K562 (cell line): ENCODE measurements around the gene TMEM255A. TPM values are rescaled to one million over a fixed set of nuclear protein-coding genes. Genes with fewer than 3 reads are reported as not detected.

Source experiments
- ATAC-seq: fragments of 200-7000 bp; cut with Tn5 transposase; 3 replicates; pipeline ENCODE4 v1.9.1; 2020; ENCODE audit warnings: moderate library complexity
- BruUV-seq: library from RNA; stranded (reverse); fragments of 400-500 nt; replicated peaks from 2 replicates; lab custom pipeline; 2021; lab: Mats Ljungman, UMichigan
- CTCF ChIA-PET: fragments of 300-600 bp; formaldehyde crosslinking; extraction: SDS; loops from one replicate; lab custom pipeline; 2021; ENCODE audit warnings: low intra/inter-chr PET ratio; lab: Yijun Ruan, JAX
- POLR2A ChIA-PET: fragments of 300-600, 350-650 bp; sonication (Branson Sonifier 250); formaldehyde crosslinking; extraction: SDS; loops from one replicate; lab custom pipeline; 2021; ENCODE audit warnings: antibody characterized with exemption, inconsistent platforms; lab: Yijun Ruan, JAX
- DNase-seq, 4 experiments: peaks; one replicate each; pipeline versions ENCODE4 v3.0.0 to v3.0.0-alpha.2; 2011 to 2018; ENCODE audit warnings: low spot score in 3 of 4, mixed read lengths in 3 of 4; ENCODE audit errors: extremely low read depth in 1 of 4
- FAIRE-seq: peaks from 2 replicates; lab custom pipeline; 2011; peaks lifted over from hg19 to GRCh38; lab: Jason Lieb, UNC
- H2AFZ ChIP-seq: 2 replicates; pipeline ENCODE4 v1.6.0; 2011; ENCODE audit warnings: low read depth, low read length, control low read depth, inconsistent platforms
- H3K27ac ChIP-seq: fragments of 200-600 bp; 3 replicates; pipeline ENCODE4 v1.8.0; 2011; ENCODE audit warnings: low read depth, mild to moderate bottlenecking, control low read depth, inconsistent platforms, low read length, moderate library complexity, mixed read lengths; ENCODE audit errors: extremely low read depth
- H3K27me3 ChIP-seq, 2 experiments: fragments of 300-600 bp in 1 of 2; 2 replicates in 1 of 2; 3 replicates in 1 of 2; pipeline versions ENCODE4 v1.6.0 to v1.8.0; 2011; ENCODE audit warnings: inconsistent platforms in 2 of 2, low read length in 2 of 2, mild to moderate bottlenecking in 1 of 2, mixed read lengths in 1 of 2, moderate library complexity in 1 of 2; ENCODE audit not compliant: control insufficient read depth in 2 of 2, insufficient read depth in 2 of 2
- H3K36me3 ChIP-seq: fragments of 300-600 bp; 3 replicates; pipeline ENCODE4 v1.8.0; 2011; ENCODE audit warnings: mild to moderate bottlenecking, low read length, inconsistent platforms; ENCODE audit not compliant: control insufficient read depth, insufficient read depth
- H3K4me1 ChIP-seq, 2 experiments: fragments of 200-600 bp in 1 of 2; replicated peaks in 1 of 2; 2 replicates in 1 of 2; 3 replicates in 1 of 2; pipeline versions ENCODE4 v1.5.1 to v1.8.0; 2011; ENCODE audit warnings: inconsistent platforms in 2 of 2, low read length in 2 of 2, mild to moderate bottlenecking in 1 of 2, mixed read lengths in 1 of 2, moderate library complexity in 1 of 2; ENCODE audit not compliant: control insufficient read depth in 2 of 2, insufficient read depth in 2 of 2
- H3K4me2 ChIP-seq: 2 replicates; pipeline ENCODE4 v1.6.1; 2011; ENCODE audit warnings: low read length, control low read depth, inconsistent platforms, mixed read lengths; ENCODE audit not compliant: insufficient read depth
- H3K4me3 ChIP-seq: fragments of 200-600 bp; sonication (generic), shearing (Covaris generic); 2 replicates; pipeline ENCODE4 v1.5.1; 2016; ENCODE audit warnings: control low read depth, inconsistent platforms
- H3K79me2 ChIP-seq: fragments of 200-600 bp; 3 replicates; pipeline ENCODE4 v1.8.0; 2011; ENCODE audit warnings: low read length, inconsistent platforms; ENCODE audit not compliant: control insufficient read depth, insufficient read depth
- H3K9ac ChIP-seq, 2 experiments: 2 replicates each; pipeline versions ENCODE4 v1.6.0 to v1.6.1; 2011; ENCODE audit warnings: low read depth in 2 of 2, low read length in 2 of 2, control low read depth in 1 of 2, inconsistent platforms in 1 of 2, mild to moderate bottlenecking in 1 of 2, mixed read lengths in 1 of 2; ENCODE audit not compliant: insufficient read depth in 1 of 2
- H3K9me1 ChIP-seq: one replicate; pipeline ENCODE4 v1.6.0; 2011; ENCODE audit warnings: inconsistent platforms, mild to moderate bottlenecking, low read length, moderate library complexity; ENCODE audit not compliant: control insufficient read depth, insufficient read depth
- H3K9me3 ChIP-seq: replicated peaks from 2 replicates; pipeline ENCODE4 v1.5.1; 2011; ENCODE audit warnings: low read depth, low read length, inconsistent platforms; ENCODE audit not compliant: control insufficient read depth, insufficient read depth
- H4K20me1 ChIP-seq: replicated peaks from 2 replicates; pipeline ENCODE4 v1.6.1; 2011; ENCODE audit warnings: low read length, inconsistent platforms, mixed read lengths; ENCODE audit not compliant: control insufficient read depth, insufficient read depth
- ARID1B ChIP-seq: fragments of 450-650 bp; IDR thresholded peaks from 2 replicates; pipeline ENCODE4 v1.6.1; 2016; ENCODE audit warnings: antibody characterized with exemption, mild to moderate bottlenecking, inconsistent platforms
- ATF1 ChIP-seq, 2 experiments: fragments of 450-650 bp in 1 of 2; IDR thresholded peaks; 2 replicates each; pipeline ENCODE4 v1.6.1; 2016; ENCODE audit warnings: missing compliant biosample characterization in 1 of 2, missing genetic modification characterization in 1 of 2
- CBX3 ChIP-seq, 2 experiments: IDR thresholded peaks; 1 replicate in 1 of 2; 2 replicates in 1 of 2; pipeline ENCODE4 v1.6.1; 2012; ENCODE audit warnings: inconsistent platforms in 2 of 2, low read length in 2 of 2, borderline replicate concordance in 1 of 2, control low read depth in 1 of 2
- CEBPZ ChIP-seq: fragments of 150-350 bp; IDR thresholded peaks from 2 replicates; pipeline ENCODE4 v1.6.1; 2014; ENCODE audit warnings: low read depth, mild to moderate bottlenecking, low read length, borderline replicate concordance
- DEAF1 ChIP-seq: fragments of 450-650 bp; formaldehyde crosslinking; IDR thresholded peaks from 2 replicates; pipeline ENCODE4 v1.4.0; 2020; ENCODE audit warnings: mild to moderate bottlenecking, moderate library complexity
- MAFG ChIP-seq: fragments of 450-650 bp; conservative IDR thresholded peaks from 2 replicates; pipeline ENCODE4 v1.6.1; 2016; ENCODE audit warnings: missing genetic modification characterization, missing compliant biosample characterization
- NCOA6 ChIP-seq: fragments of 450-650 bp; IDR thresholded peaks from 2 replicates; pipeline ENCODE4 v1.6.1; 2017; ENCODE audit warnings: mild to moderate bottlenecking
- PHF20 ChIP-seq: fragments of 450-650 bp; IDR thresholded peaks from 2 replicates; pipeline ENCODE4 v1.6.1; 2018; ENCODE audit not compliant: partially characterized antibody
- RBM14 ChIP-seq: fragments of 200-400 bp; formaldehyde crosslinking; IDR thresholded peaks from 2 replicates; pipeline ENCODE4 v1.6.1; 2018; ENCODE audit warnings: low read depth, mild to moderate bottlenecking, low read length, moderate library complexity, borderline replicate concordance; ENCODE audit not compliant: insufficient read depth
- RFX1 ChIP-seq: fragments of 450-650 bp; IDR thresholded peaks from 2 replicates; pipeline ENCODE4 v1.6.1; 2016; ENCODE audit warnings: mild to moderate bottlenecking, moderate library complexity
- RFX7 ChIP-seq: fragments of 250-450 bp; sonication (Bioruptor Pico); IDR thresholded peaks from 2 replicates; pipeline ENCODE4 v1.5.1; 2021; ENCODE audit warnings: mild to moderate bottlenecking
- SMARCA5 ChIP-seq: fragments of 450-650 bp; IDR thresholded peaks from 2 replicates; pipeline ENCODE4 v1.6.1; 2016
- TEAD1 ChIP-seq, 2 experiments: fragments of 450-650 bp in 1 of 2; sonication (generic) in 1 of 2; formaldehyde crosslinking; IDR thresholded peaks; 2 replicates each; pipeline versions ENCODE4 v1.4.0 to v1.8.0; 2020 to 2022; ENCODE audit warnings: mild to moderate bottlenecking in 2 of 2, missing genetic modification reagents in 1 of 2
- USF1 ChIP-seq: sonication (generic); formaldehyde crosslinking; IDR thresholded peaks from 2 replicates; pipeline ENCODE4 v1.9.0; 2022; ENCODE audit warnings: mild to moderate bottlenecking, missing genetic modification reagents
- ZBTB1 ChIP-seq: sonication (generic); formaldehyde crosslinking; IDR thresholded peaks from 2 replicates; pipeline ENCODE4 v1.8.1; 2023; ENCODE audit warnings: missing genetic modification reagents, low read depth, mild to moderate bottlenecking, borderline replicate concordance
- ZBTB7A ChIP-seq: IDR thresholded peaks from 2 replicates; pipeline ENCODE4 v1.6.1; 2011; ENCODE audit warnings: low read depth, mild to moderate bottlenecking, low read length, moderate library complexity, borderline replicate concordance; ENCODE audit not compliant: control insufficient read depth
- WGBS: fragments of 100-300 bp; shearing (Covaris generic); methylation state at CpG from one replicate; pipeline ENCODE4 v1.1.6; 2016; ENCODE audit warnings: low coverage, mixed read lengths; ENCODE audit not compliant: insufficient coverage; ENCODE audit errors: missing lambda C conversion rate; 5-methylcytosine and 5-hydroxymethylcytosine counted together
- in situ Hi-C: fragments of 300-500 bp; cut with MboI; formaldehyde crosslinking; loops from 4 replicates; pipeline ENCODE4 v1.15.0; 2018; ENCODE audit warnings: inconsistent platforms, mixed read lengths
- intact Hi-C: fragments of 100-400 bp; cut with micrococcal nuclease; formaldehyde crosslinking; loops from 2 replicates; pipeline ENCODE4 v1.14.2; 2022
- polyA plus RNA-seq, 8 experiments: library from polyadenylated mRNA; depleted of rRNA in 4 of 8; stranded (reverse) in 5 of 8; unstranded in 3 of 8; fragments of >200 nt; fragmentation: Nextera tagmentation in 2 of 8; fragmentation: Illumina TruSeq in 1 of 8; extraction: Ambion mirVana in 2 of 8; extraction: Trizol in 1 of 8; gene quantifications; 2 replicates each; pipeline versions ENCODE4 v1.2.1 to v1.2.3, GENCODE V29; 2011 to 2014; ENCODE audit warnings: inconsistent platforms in 1 of 8, missing spikeins in 1 of 8
- total RNA-seq, 7 experiments: library from RNA; depleted of rRNA in 6 of 7; stranded (reverse); fragments of >200 nt in 6 of 7; fragmentation: Illumina TruSeq in 2 of 7; extraction: Trizol in 2 of 7; gene quantifications; 2 replicates each; pipeline versions ENCODE4 v1.2.1 to v1.2.3, GENCODE V29; 2011 to 2021; ENCODE audit warnings: low replicate concordance in 1 of 7

TMEM255A gene
- total and polyA plus RNA-seq, 9 of the 15 experiments (the other 6 are each of a cell fraction or from before 2014, with no cell fraction given): 0.01 TPM; not detected in 8

- TF ChIP-seq ZBTB1: no peak
Measured at GRCh38 chrX:120281761-120282160, 29.5 kb downstream of the TMEM255A start (continued).

GRCh38 chrX:120281021-120281624 is 30.1 kb downstream of the TMEM255A start:
- in situ Hi-C loops: no loop called here
- Histone ChIP-seq H3K27ac (no peak overlapping the region), H4K20me1 (no peaks in the 10 kb centered on the region), H3K4me1 (no peaks in the 10 kb centered on the region; a peak in 1 of 5 replicates), H3K9ac (no peak overlapping the region), H2AFZ (no peak overlapping the region), H3K4me3 (no peak overlapping the region), H3K4me2 (no peak overlapping the region), H3K27me3 (no peaks in the 10 kb centered on the region), H3K9me1 (no peaks in the 10 kb centered on the region), H3K79me2 (no peaks in the 10 kb centered on the region), H3K36me3 (no peaks in the 10 kb centered on the region), H3K9me3 (no peaks in the 10 kb centered on the region)
- DNase-seq (no peak), ATAC-seq (no peak), FAIRE-seq (no peak)
- TF ChIP-seq ATF1 (CRISPR knock-in tag; IDR thresholded peaks at IDR 0.05): no peak
- no peak for TF ChIP-seq ATF1 (tag; IDR thresholded peaks at IDR 0.05)
- no peak for TF ChIP-seq ARID1B
- TF ChIP-seq RFX1: no peak
- no peak for TF ChIP-seq MAFG (tag)
- TF ChIP-seq USF1: no peak
- no peak for TF ChIP-seq DEAF1 (CRISPR knock-in tag)
- no peak for TF ChIP-seq NCOA6
- TF ChIP-seq CEBPZ: no peak
- no peak for TF ChIP-seq TEAD1 (CRISPR knock-in tag; IDR thresholded peaks at IDR 0.05)
- no peak for TF ChIP-seq PHF20
- no peak for TF ChIP-seq CBX3 (IDR thresholded peaks at IDR 0.05; ENCODE audit: borderline replicate concordance in 1 of 2, low read length in 2 of 2)
- TF ChIP-seq RBM14: no peak
- no peak for TF ChIP-seq SMARCA5
- no peak for TF ChIP-seq RFX7
- no peak for TF ChIP-seq ZBTB7A
- BruUV-seq: no TSS peak
- intact Hi-C loops: no loop called here
- 14% methylated on average over 10 of the region's 10 CpGs for WGBS
- POLR2A ChIA-PET: interaction anchor here (1.1 kb wide), 1 partner anchor 14 kb away, joined by 3 read pairs; no protein-coding TSS in a partner anchor
- CTCF ChIA-PET: no interaction called here
